Heart left ventricle (tissue), 13 donors: Measurements from ENCODE around the gene HSPA9.

Experiments
- CTCF ChIP-seq, 12 donors: fragments of 200-600 bp; sonication (generic) in 4 of 12; IDR thresholded peaks; one replicate each; pipeline versions ENCODE4 v1.5.0 to v1.8.0; 2018 to 2022; ENCODE audit warnings: antibody characterized with exemption in 12 of 12, mild to moderate bottlenecking in 5 of 12
- POLR2A ChIP-seq, 2 donors: fragments of 450-650 bp; IDR thresholded peaks; one replicate each; pipeline ENCODE4 v1.6.1; 2017; ENCODE audit warnings: antibody characterized with exemption in 2 of 2, mild to moderate bottlenecking in 2 of 2, moderate library complexity in 2 of 2
- donor health status: ischemic (EF 13 %, LVEDD 7.1; RV severe dilation, severe dysfunction).
- donor health status: DM: no; HTN: yes; CAD: no.
- donor health status: DM: no; HTN: no; CAD: no.
- donor health status: ischemic (EF 25% LVEDD 6.9; RV normal size, moderate dysfunction).
- donor health status: ischemic (EF 25% LVEDD 5.7; RV mildly dilated, moderate dysfunction).
- donor health status: ischemic (EF 35%, LVEDD 5.7; RV mildly dilated, moderate dysfunction).
- donor health status: nonischemic (EF 11% LVEDD 7.7; RV severe dilation, severe dysfunction).
- donor health status: DM: yes; HTN: yes; CAD: no.
- donor health status: PGD.
- donor health status: ischemic (EF 29% LVEDD 5.4; RV normal size, mild dysfunction).
- donor health status: nonischemic (EF 23%, LVEDD 6.1; RV moderate dilation, normal function).

GRCh38 chr5:138573223-138573622, 2.0 kb downstream of the HSPA9 start:
- no peak for TF ChIP-seq CTCF (IDR thresholded peaks at IDR 0.05)
- TF ChIP-seq POLR2A (IDR thresholded peaks at IDR 0.05) = no peak
